Chondrocyte (in vitro differentiated cells): ENCODE data around the gene VAV2. TPM values are rescaled to one million over a fixed set of nuclear protein-coding genes. Genes with fewer than 3 reads are reported as not detected.

Experiments used
- DNase-seq: peaks from one replicate; pipeline ENCODE4 v3.0.0; 2021; ENCODE audit warnings: mixed read lengths, low spot score
- H3K27ac Mint-ChIP-seq: one replicate; pipeline ENCODE4 v1.8.0; 2021; ENCODE audit warnings: mild to moderate bottlenecking, moderate library complexity, mixed read lengths; ENCODE audit not compliant: unreplicated experiment
- H3K27me3 Mint-ChIP-seq: 2 replicates; pipeline ENCODE4 v1.8.0; 2021; ENCODE audit warnings: low read depth, mixed read lengths
- H3K36me3 Mint-ChIP-seq: 2 replicates; pipeline ENCODE4 v1.8.0; 2021; ENCODE audit warnings: low read depth, mixed read lengths
- H3K4me1 Mint-ChIP-seq: 2 replicates; pipeline ENCODE4 v1.8.0; 2021; ENCODE audit warnings: low read depth, mild to moderate bottlenecking, mixed read lengths
- H3K4me3 Mint-ChIP-seq: one replicate; pipeline ENCODE4 v1.8.0; 2021; ENCODE audit warnings: mild to moderate bottlenecking, moderate library complexity, mixed read lengths; ENCODE audit not compliant: unreplicated experiment
- H3K9me3 Mint-ChIP-seq: 2 replicates; pipeline ENCODE4 v1.8.0; 2021; ENCODE audit warnings: low read depth, mixed read lengths
- total RNA-seq: library from RNA; stranded (reverse); gene quantifications from 3 replicates; pipeline ENCODE4 v1.2.1, GENCODE V29; 2021
- TF ChIP-seq, protein P1 (sequence below): fragments of 200-600 bp; sonication (generic); IDR thresholded peaks from 2 replicates; pipeline ENCODE4 v1.5.0; 2021; ENCODE audit warnings: antibody characterized with exemption, mild to moderate bottlenecking, moderate library complexity

VAV2 gene
- total RNA-seq, 1 donor from 2014 or later: 17.7 TPM

DNA sequence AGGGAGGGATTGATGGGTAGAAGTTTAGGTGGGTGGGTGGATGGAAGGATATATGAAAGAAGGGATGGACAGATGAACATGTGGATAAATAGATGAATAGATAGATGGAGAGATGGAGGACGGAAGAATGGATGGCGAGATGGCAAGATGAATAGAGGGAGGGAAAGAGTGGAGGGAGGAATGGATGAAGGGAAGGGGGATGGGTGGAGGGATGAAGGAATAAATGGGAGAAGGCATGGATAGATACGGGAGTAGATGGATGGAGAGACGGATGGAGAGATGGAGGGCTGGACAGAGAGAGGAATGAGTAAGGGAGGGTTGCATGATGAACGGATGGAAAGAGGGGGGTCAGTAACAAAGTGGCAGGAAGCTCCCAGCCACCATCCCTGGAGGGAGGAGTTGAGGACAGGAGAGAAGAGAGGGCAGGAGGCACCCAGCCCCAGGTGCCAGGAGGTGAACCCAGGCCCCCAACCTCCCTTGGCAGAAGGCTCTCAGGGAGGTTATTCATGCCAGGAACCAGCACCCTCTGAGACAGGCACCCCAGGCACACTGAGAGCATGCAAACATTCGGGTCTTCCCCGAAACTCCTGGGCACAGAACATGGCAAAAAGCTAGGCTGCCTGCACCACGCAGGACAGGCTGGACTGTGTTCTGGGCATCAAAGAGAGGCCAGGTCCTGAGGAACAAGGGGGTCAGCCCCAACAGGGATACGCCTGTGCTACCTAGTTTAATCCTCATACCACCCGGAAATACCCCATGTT is 263.1 kb downstream of the VAV2 start:
- Mint-ChIP-seq H3K4me1 (no peaks in the 10 kb centered on the region), H3K36me3 (no peaks in the 10 kb centered on the region), H3K27ac (no peak overlapping the region), H3K27me3 (peaks cover 38% of the 10 kb centered on the region), H3K9me3 (no peaks in the 10 kb centered on the region), H3K4me3 (no peak overlapping the region)
- TF ChIP-seq, protein P1, sequence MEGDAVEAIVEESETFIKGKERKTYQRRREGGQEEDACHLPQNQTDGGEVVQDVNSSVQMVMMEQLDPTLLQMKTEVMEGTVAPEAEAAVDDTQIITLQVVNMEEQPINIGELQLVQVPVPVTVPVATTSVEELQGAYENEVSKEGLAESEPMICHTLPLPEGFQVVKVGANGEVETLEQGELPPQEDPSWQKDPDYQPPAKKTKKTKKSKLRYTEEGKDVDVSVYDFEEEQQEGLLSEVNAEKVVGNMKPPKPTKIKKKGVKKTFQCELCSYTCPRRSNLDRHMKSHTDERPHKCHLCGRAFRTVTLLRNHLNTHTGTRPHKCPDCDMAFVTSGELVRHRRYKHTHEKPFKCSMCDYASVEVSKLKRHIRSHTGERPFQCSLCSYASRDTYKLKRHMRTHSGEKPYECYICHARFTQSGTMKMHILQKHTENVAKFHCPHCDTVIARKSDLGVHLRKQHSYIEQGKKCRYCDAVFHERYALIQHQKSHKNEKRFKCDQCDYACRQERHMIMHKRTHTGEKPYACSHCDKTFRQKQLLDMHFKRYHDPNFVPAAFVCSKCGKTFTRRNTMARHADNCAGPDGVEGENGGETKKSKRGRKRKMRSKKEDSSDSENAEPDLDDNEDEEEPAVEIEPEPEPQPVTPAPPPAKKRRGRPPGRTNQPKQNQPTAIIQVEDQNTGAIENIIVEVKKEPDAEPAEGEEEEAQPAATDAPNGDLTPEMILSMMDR: no peak
- DNase-seq: no peak

DNA sequence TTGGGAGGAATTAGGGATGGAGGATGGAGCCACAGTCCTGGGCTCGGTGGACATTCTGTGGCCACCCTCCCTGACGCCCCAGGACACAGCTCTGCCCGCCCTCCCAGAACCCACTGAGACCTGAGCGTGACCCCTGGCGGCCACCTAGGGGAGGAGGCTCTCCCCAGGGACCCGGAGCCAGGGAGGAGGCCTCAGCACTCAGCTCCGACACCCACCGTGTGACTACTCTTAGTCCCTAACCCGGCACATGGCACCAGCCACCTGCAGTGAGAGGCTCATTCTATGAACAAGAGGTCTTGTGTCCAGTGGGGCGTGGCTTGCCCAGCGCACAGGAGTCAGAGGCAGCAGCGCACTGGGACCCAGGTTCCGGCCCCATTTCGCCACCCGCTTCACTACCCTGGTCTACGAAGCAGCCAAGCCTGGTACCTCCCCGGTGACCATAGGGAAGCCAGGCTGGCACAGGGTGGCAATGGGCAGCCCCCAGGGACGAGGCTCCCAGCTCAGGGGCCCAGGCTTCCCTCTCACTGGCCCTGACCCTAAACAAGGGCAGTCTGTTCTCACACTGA is 264.2 kb downstream of the VAV2 start:
- DNase-seq: peak; percentile 79
- no peaks in the 10 kb centered on the region for H3K4me1 Mint-ChIP-seq
- no peak overlapping the region for H3K4me3 Mint-ChIP-seq
- H3K27me3 Mint-ChIP-seq: peaks cover 46% of the 10 kb centered on the region
- H3K9me3 Mint-ChIP-seq: no peaks in the 10 kb centered on the region
- TF ChIP-seq, protein P1: no peak
- H3K27ac Mint-ChIP-seq: no peak overlapping the region
- H3K36me3 Mint-ChIP-seq: no peaks in the 10 kb centered on the region

DNA sequence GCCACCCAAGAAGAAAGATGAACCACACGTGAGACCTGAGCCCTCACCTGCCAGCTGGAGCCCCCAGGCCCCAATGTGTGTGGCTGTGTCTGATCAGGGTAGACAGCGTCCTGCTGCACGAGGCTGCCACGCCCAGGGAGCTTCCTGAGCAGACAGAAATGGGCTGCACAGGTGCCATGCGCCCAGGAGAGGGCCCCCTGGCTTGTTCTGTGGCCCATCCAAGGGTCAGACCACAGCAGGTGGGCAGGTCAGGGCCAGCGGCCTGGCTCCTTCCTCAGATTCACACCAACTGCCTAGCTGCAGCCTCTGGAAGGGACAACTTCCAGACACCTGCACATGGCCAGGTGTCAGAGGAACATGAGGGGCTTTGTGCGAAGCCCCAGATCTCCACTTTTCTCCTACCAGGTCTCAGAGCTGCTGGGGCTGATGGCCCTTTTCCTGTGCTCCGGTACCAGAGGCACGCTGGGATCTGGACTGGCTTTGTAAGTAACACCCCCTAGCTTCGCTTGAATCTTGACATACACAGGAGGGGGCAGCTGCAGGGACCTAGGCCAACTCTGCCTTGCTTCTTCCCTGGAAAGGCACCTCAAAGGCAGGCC is 264.7 kb downstream of the VAV2 start:
- peak; percentile 77 for DNase-seq
- H3K27me3 Mint-ChIP-seq: peaks cover 46% of the 10 kb centered on the region
- H3K4me3 Mint-ChIP-seq: no peak overlapping the region

DNA sequence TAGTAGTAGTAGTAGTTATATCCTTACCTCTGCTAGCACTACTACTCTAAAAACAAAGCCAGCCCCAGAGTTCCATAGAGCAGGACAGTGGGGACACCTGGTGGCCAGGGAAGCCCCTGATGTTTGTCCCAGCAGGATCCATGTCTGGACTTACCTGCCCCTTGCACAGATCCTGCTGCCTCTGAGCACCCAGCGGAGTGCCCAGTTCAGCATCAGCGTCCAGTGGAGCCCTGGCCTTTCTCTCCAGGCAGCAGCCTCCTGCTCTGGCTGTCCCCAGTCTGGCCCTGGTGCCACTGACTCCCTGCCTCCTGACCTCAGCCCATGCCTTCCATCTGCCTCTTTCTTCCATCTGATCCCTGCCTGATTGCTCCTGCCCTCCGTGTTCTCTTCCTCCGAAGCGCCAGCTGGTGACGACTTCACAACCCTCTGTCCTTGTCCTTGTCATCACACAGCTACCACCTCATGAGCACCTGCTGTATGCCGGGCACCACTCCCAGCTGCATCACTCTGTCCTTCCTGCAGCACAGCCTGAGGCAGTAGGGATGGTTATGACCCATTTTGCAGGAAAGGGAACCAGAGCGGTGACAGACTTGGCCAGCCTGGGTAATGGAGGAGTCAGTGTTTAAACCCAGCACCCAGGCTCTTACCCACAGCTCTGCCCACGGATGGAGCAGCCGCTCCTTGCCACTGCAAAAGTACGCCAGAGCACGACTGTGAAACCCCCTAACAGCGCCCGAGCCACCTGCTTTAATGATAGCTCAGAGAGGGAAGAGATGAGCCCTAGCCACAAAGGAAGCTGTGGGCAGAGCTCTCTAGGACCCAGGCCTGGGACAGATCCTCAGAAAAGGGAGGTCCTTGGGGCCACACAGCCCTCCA is 265.5 kb downstream of the VAV2 start:
- TF ChIP-seq, protein P1: peak; percentile 82
- no peaks in the 10 kb centered on the region for H3K36me3 Mint-ChIP-seq
- DNase-seq: peak; percentile 75
- no peak overlapping the region for H3K27ac Mint-ChIP-seq
- H3K9me3 Mint-ChIP-seq: no peaks in the 10 kb centered on the region
- H3K4me3 Mint-ChIP-seq: no peak overlapping the region
- peaks cover 50% of the 10 kb centered on the region for H3K27me3 Mint-ChIP-seq
- no peaks in the 10 kb centered on the region for H3K4me1 Mint-ChIP-seq

More for the DNA sequence above, 264.7 kb downstream of the VAV2 start:
- H3K27ac Mint-ChIP-seq: no peak overlapping the region
- TF ChIP-seq, protein P1: no peak
- no peaks in the 10 kb centered on the region for H3K4me1 Mint-ChIP-seq
- H3K9me3 Mint-ChIP-seq: no peaks in the 10 kb centered on the region
- H3K36me3 Mint-ChIP-seq: no peaks in the 10 kb centered on the region

DNA sequence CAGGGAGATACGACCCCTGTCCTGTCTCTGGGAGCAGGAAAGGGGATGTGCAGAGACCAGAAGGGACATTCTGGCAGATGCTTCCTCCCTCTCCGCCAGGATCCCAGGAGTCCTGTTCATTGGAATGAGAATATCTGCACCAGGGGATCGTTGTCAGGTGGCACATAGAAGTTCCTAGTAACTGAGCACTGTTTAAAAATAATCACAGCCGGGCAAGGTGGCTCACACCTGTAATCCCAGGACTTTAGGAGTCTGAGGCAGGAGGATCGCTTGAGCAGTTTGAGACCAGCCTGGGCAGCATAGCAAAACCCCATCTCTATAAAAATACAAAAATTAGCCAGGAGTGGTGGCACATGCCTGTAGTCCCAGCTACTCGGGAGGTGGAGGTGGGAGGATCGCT is 266.2 kb downstream of the VAV2 start:
- Mint-ChIP-seq H3K27me3 (peaks cover 55% of the 10 kb centered on the region), H3K36me3 (no peaks in the 10 kb centered on the region), H3K9me3 (no peaks in the 10 kb centered on the region), H3K4me3 (no peak overlapping the region), H3K4me1 (no peaks in the 10 kb centered on the region), H3K27ac (no peak overlapping the region)
- no peak for DNase-seq
- TF ChIP-seq, protein P1: no peak
